ENCODE data around the gene CLCNKB. TPM values are rescaled to one million over a fixed set of nuclear protein-coding genes. Genes with fewer than 3 reads are reported as not detected.

CLCNKB gene
- total and polyA plus RNA-seq, 2 of the 4 experiments (the other 2 are of a cell fraction), result 0.09 TPM; not detected in 1

- Histone ChIP-seq H2AK5ac (ENCODE audit: low read depth, low read length) (peak overlapping the region; percentile 95), H3K4me2 (ENCODE audit: low read depth, low read length) (no peak overlapping the region), H3K9me1 (ENCODE audit: insufficient read depth, low read length) (peaks cover 3% of the 10 kb centered on the region), H4K91ac (ENCODE audit: insufficient read depth, low read depth, low read length) (peak overlapping the region; percentile 70; the same call in 1 of the 2 replicates), H3K23ac (ENCODE audit: low read depth, low read length) (peak overlapping the region; percentile 25; the same call in 1 of the 2 replicates), H2AK9ac (replicated peaks; ENCODE audit: low read depth, low read length, poor library complexity) (peak overlapping the region; percentile 80), H3K14ac (replicated peaks; ENCODE audit: low read depth, low read length) (peak overlapping the region; percentile 33), H3K36me3 (ENCODE audit: control insufficient read depth, insufficient read depth, low read length) (no peaks in the 10 kb centered on the region), H3K56ac (ENCODE audit: extremely low read depth, insufficient read depth, low read length) (no peak overlapping the region), H3K4me3 (ENCODE audit: insufficient read depth, low read depth, low read length) (no peak overlapping the region), H4K20me1 (ENCODE audit: insufficient read depth, low read length) (no peaks in the 10 kb centered on the region), H3K79me1 (ENCODE audit: low read depth in 1 of 2, low read length in 2 of 2) (no peaks in the 10 kb centered on the region), H3K9me3 (ENCODE audit: control insufficient read depth, insufficient read depth, low read length) (no peaks in the 10 kb centered on the region), H2BK20ac (ENCODE audit: low read depth, low read length) (no peak overlapping the region), H2BK15ac (ENCODE audit: low read depth, low read length) (peak overlapping the region; percentile 89; the same call in 2 of the 3 replicates), H2BK120ac (ENCODE audit: low read depth, low read length) (peak overlapping the region; percentile 83), H3K9ac (ENCODE audit: low read depth, low read length) (no peak overlapping the region), H3K27me3 (ENCODE audit: control insufficient read depth, insufficient read depth, low read length) (no peaks in the 10 kb centered on the region; the same call in 1 of the 2 replicates), H2AFZ (replicated peaks; ENCODE audit: low read length, poor library complexity) (peak overlapping the region; percentile 6), H3K4me1 (ENCODE audit: control insufficient read depth, insufficient read depth, low read length) (peaks cover 23% of the 10 kb centered on the region), H3K18ac (ENCODE audit: low read depth, low read length) (peak overlapping the region; percentile 22), H2BK5ac (ENCODE audit: low read depth, low read length, poor library complexity, severe bottlenecking) (no peak overlapping the region), H4K8ac (ENCODE audit: low read depth in 2 of 2, low read length in 2 of 2) (peak overlapping the region in 1 of 2 experiments; percentile 29; a peak in 2 of 4 replicates), H3K27ac (ENCODE audit: insufficient read depth, low read length) (no peak overlapping the region), H4K5ac (ENCODE audit: low read depth, low read length) (peak overlapping the region; percentile 44; the same call in 1 of the 2 replicates), H3K4ac (ENCODE audit: low read depth, low read length) (peak overlapping the region; percentile 66)
- WGBS, 2 experiments (ENCODE audit: extremely low coverage in 2 of 2, insufficient read length in 1 of 2), result 85% methylated on average over 4 of the region's 23 CpGs; no CpG with 5 or more reads in 1 of the 2 experiments
- peak; percentile 9; the same call in 1 of the 2 replicates for ATAC-seq (ENCODE audit: low read depth)
- ChIA-PET CTCF (interaction anchor here (0.6 kb wide), 1 partner anchor 277 kb away, joined by 3 read pairs; no protein-coding TSS in a partner anchor), POLR2A (ENCODE audit: unreplicated experiment) (no interaction called here)
- intact Hi-C loops (cut with micrococcal nuclease) (no loop called here), dilution Hi-C loops (cut with HindIII; ENCODE audit: low sequenced_read_pairs, unreplicated experiment) (no loop called here), in situ Hi-C loops (cut with MboI; ENCODE audit: low sequenced_read_pairs) (no loop called here)
- no peak for DNase-seq
- no TSS peak for BruUV-seq (replicated peaks)
- peak; percentile 41 for TF ChIP-seq CEBPB (IDR thresholded peaks at IDR 0.05; ENCODE audit: low read depth, low read length)
- TF ChIP-seq MAFK (IDR thresholded peaks at IDR 0.05; ENCODE audit: low read depth, low read length), result no peak
Observed at GRCh38 chr1:16018749-16019643, 24.6 kb upstream of the CLCNKB start.
